ENCODE results near the gene ZNF184. TPM values are rescaled to one million over a fixed set of nuclear protein-coding genes. Genes with fewer than 3 reads are reported as not detected.

Gene ZNF184
- total RNA-seq, 1 donor from 2014 or later: 5.7 TPM

GRCh38 chr6:27494987-27495385 lies 22.1 kb upstream of the ZNF184 start:
- Histone ChIP-seq H4K20me1 (ENCODE audit: insufficient read depth, low read length) (no peaks in the 10 kb centered on the region), H3K4me1 (ENCODE audit: insufficient read depth, low read length) (no peaks in the 10 kb centered on the region), H3K9ac (ENCODE audit: low read length) (peak overlapping the region; percentile 80), H3K27ac (ENCODE audit: low read depth, low read length) (peak overlapping the region; percentile 51), H3K79me2 (ENCODE audit: insufficient read depth, low read length) (no peaks in the 10 kb centered on the region), H3K9me3 (ENCODE audit: insufficient read depth, low read depth, low read length) (no peaks in the 10 kb centered on the region), H3K4me3 (ENCODE audit: insufficient read depth, low read depth, low read length) (peak overlapping the region; percentile 90), H3K36me3 (ENCODE audit: insufficient read depth, low read length) (no peaks in the 10 kb centered on the region), H3K4me2 (ENCODE audit: low read length) (peak overlapping the region; percentile 86), H3K27me3 (ENCODE audit: insufficient read depth, low read length) (peaks cover 4% of the 10 kb centered on the region), H2AFZ (ENCODE audit: low read depth, low read length) (peak overlapping the region; percentile 87)
- Mint-ChIP-seq H3K9me3 (ENCODE audit: unreplicated experiment) (no peaks in the 10 kb centered on the region), H3K27ac (ENCODE audit: unreplicated experiment) (peak overlapping the region; percentile 67), H3K36me3 (ENCODE audit: low read depth, unreplicated experiment) (no peaks in the 10 kb centered on the region), H3K4me1 (ENCODE audit: low read depth, unreplicated experiment) (no peaks in the 10 kb centered on the region), H3K27me3 (ENCODE audit: low read depth, unreplicated experiment) (no peaks in the 10 kb centered on the region), H3K4me3 (ENCODE audit: unreplicated experiment) (peak overlapping the region; percentile 89)
- TF ChIP-seq EZH2 (IDR thresholded peaks at IDR 0.05; ENCODE audit: insufficient read depth, low read length): no peak
- DNase-seq (ENCODE audit: low read depth): no peak
- FAIRE-seq: no peak

DNA sequence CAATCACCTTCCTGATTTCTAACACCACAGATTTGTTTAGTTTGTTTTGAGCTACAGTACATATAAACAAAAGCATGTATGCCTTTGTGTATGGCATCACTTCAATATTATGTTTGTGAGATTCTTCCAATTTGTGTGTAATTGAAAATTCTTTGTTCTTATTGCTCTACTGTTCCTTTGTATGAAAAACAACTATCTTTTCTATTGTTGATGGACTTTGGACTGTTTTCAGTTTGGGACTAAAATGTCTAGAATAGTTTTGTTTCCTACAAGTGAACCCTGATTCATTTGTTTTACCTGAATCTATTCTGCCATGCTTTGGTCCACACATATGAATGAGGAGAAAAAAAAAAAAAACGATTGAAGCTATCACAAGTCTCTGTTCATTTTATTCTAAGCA lies 21.2 kb upstream of the ZNF184 start:
- Histone ChIP-seq H3K36me3 (ENCODE audit: insufficient read depth, low read length) (no peaks in the 10 kb centered on the region), H3K4me1 (ENCODE audit: insufficient read depth, low read length) (no peaks in the 10 kb centered on the region), H3K79me2 (ENCODE audit: insufficient read depth, low read length) (no peaks in the 10 kb centered on the region), H3K9me3 (ENCODE audit: insufficient read depth, low read depth, low read length) (no peaks in the 10 kb centered on the region), H2AFZ (ENCODE audit: low read depth, low read length) (no peak overlapping the region), H3K27me3 (ENCODE audit: insufficient read depth, low read length) (peaks cover 4% of the 10 kb centered on the region), H3K4me2 (ENCODE audit: low read length) (no peak overlapping the region), H3K9ac (ENCODE audit: low read length) (no peak overlapping the region), H3K4me3 (ENCODE audit: insufficient read depth, low read depth, low read length) (no peak overlapping the region), H3K27ac (ENCODE audit: low read depth, low read length) (no peak overlapping the region), H4K20me1 (ENCODE audit: insufficient read depth, low read length) (no peaks in the 10 kb centered on the region)
- no peaks in the 10 kb centered on the region for H3K36me3 Mint-ChIP-seq (ENCODE audit: low read depth, unreplicated experiment)
- no peak overlapping the region for H3K4me3 Mint-ChIP-seq (ENCODE audit: unreplicated experiment)
- no peaks in the 10 kb centered on the region for H3K9me3 Mint-ChIP-seq (ENCODE audit: unreplicated experiment)
- DNase-seq (ENCODE audit: low read depth) (no peak), FAIRE-seq (peak; percentile 34)
- H3K4me1 Mint-ChIP-seq (ENCODE audit: low read depth, unreplicated experiment): no peaks in the 10 kb centered on the region
- no peak for TF ChIP-seq EZH2 (IDR thresholded peaks at IDR 0.05; ENCODE audit: insufficient read depth, low read length)
- TF ChIP-seq CTCF (IDR thresholded peaks at IDR 0.05; ENCODE audit: insufficient read depth, low read depth, low read length): no peak
- no peak overlapping the region for H3K27ac Mint-ChIP-seq (ENCODE audit: unreplicated experiment)
- no peaks in the 10 kb centered on the region for H3K27me3 Mint-ChIP-seq (ENCODE audit: low read depth, unreplicated experiment)

DNA sequence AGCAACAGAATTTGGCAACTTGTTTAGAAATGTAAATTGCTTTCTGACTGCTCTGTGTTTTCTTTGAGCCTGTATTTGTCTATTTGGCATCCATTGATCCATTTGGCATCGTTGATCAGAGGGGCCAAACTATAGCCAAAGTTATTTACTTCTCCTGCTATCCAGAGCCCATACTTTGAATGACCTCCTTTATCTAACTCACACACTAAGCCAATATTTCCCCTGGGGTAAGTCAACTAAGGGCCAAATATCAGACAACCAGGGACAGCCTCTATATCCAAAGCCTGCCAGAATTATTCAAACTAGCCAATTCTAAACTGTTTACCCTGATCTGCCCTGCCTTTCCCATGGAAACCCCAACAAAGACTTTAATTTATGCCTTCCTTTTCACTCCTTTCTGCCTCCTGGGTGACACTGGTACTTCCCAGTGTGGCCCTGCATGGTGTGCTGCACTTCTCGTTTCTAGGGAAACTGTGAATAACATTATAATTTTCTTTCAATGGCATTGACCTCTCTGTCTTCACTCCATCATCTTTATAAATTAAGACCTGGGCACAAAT lies 19.8 kb upstream of the ZNF184 start:
- no peak for DNase-seq (ENCODE audit: low read depth)
- H3K9me3 Mint-ChIP-seq (ENCODE audit: unreplicated experiment): no peaks in the 10 kb centered on the region
- FAIRE-seq: no peak
- H3K36me3 Mint-ChIP-seq (ENCODE audit: low read depth, unreplicated experiment): no peaks in the 10 kb centered on the region
- Histone ChIP-seq H4K20me1 (ENCODE audit: insufficient read depth, low read length) (no peaks in the 10 kb centered on the region), H3K9ac (ENCODE audit: low read length) (no peak overlapping the region), H3K4me1 (ENCODE audit: insufficient read depth, low read length) (no peaks in the 10 kb centered on the region), H3K79me2 (ENCODE audit: insufficient read depth, low read length) (no peaks in the 10 kb centered on the region), H3K27me3 (ENCODE audit: insufficient read depth, low read length) (peaks cover 4% of the 10 kb centered on the region), H2AFZ (ENCODE audit: low read depth, low read length) (no peak overlapping the region), H3K36me3 (ENCODE audit: insufficient read depth, low read length) (no peaks in the 10 kb centered on the region), H3K4me2 (ENCODE audit: low read length) (no peak overlapping the region), H3K27ac (ENCODE audit: low read depth, low read length) (no peak overlapping the region), H3K4me3 (ENCODE audit: insufficient read depth, low read depth, low read length) (no peak overlapping the region), H3K9me3 (ENCODE audit: insufficient read depth, low read depth, low read length) (no peaks in the 10 kb centered on the region)
- TF ChIP-seq EZH2 (IDR thresholded peaks at IDR 0.05; ENCODE audit: insufficient read depth, low read length) (no peak), CTCF (IDR thresholded peaks at IDR 0.05; ENCODE audit: insufficient read depth, low read depth, low read length) (no peak)
- no peak overlapping the region for H3K27ac Mint-ChIP-seq (ENCODE audit: unreplicated experiment)
- H3K4me1 Mint-ChIP-seq (ENCODE audit: low read depth, unreplicated experiment): no peaks in the 10 kb centered on the region
- H3K27me3 Mint-ChIP-seq (ENCODE audit: low read depth, unreplicated experiment): no peaks in the 10 kb centered on the region
- no peak overlapping the region for H3K4me3 Mint-ChIP-seq (ENCODE audit: unreplicated experiment)

Data from astrocyte (in vitro differentiated cells and primary cell).